Activated B cell treated with CpG ODN at 0.5 μM for 24 hours (primary cell): Measurements from ENCODE around the gene ERGIC3. TPM values are rescaled to one million over a fixed set of nuclear protein-coding genes. Genes with fewer than 3 reads are reported as not detected.

Source experiments
- ATAC-seq: fragments of 200-7000 bp; cut with Tn5 transposase; one replicate; pipeline ENCODE4 v1.10.0; 2021; ENCODE audit warnings: low read depth, mild to moderate bottlenecking, moderate library complexity
- CTCF ChIA-PET: fragments of 350-600 bp; sonication (Branson Sonifier 250); formaldehyde crosslinking; loops from one replicate; lab custom pipeline; 2021; ENCODE audit warnings: antibody characterized with exemption; lab: Charles Lee
- POLR2A ChIA-PET: fragments of 350-600 bp; sonication (Branson Sonifier 250); formaldehyde crosslinking; loops from one replicate; lab custom pipeline; 2021; ENCODE audit warnings: antibody characterized with exemption; lab: Charles Lee
- DNase-seq: peaks from one replicate; pipeline ENCODE4 v3.0.0; 2022
- H3K27ac Mint-ChIP-seq: one replicate; pipeline ENCODE4 v1.8.0; 2020; ENCODE audit warnings: mixed read lengths
- H3K27me3 Mint-ChIP-seq: one replicate; pipeline ENCODE4 v1.8.0; 2021; ENCODE audit warnings: mixed read lengths
- H3K36me3 Mint-ChIP-seq: one replicate; pipeline ENCODE4 v1.8.0; 2021; ENCODE audit warnings: low read depth, mixed read lengths
- H3K4me1 Mint-ChIP-seq: one replicate; pipeline ENCODE4 v1.8.0; 2021; ENCODE audit warnings: mixed read lengths
- H3K4me3 Mint-ChIP-seq: one replicate; pipeline ENCODE4 v1.8.0; 2020; ENCODE audit warnings: mild to moderate bottlenecking, mixed read lengths
- H3K9me3 Mint-ChIP-seq: one replicate; pipeline ENCODE4 v1.8.0; 2020; ENCODE audit warnings: mixed read lengths
- CTCF ChIP-seq: fragments of 200-600 bp; IDR thresholded peaks from one replicate; pipeline ENCODE4 v1.8.0; 2022; ENCODE audit warnings: antibody characterized with exemption, mild to moderate bottlenecking
- intact Hi-C: fragments of 100-400 bp; cut with micrococcal nuclease; formaldehyde crosslinking; loops from one replicate; pipeline ENCODE4 v1.15.1; 2024
- total RNA-seq: library from RNA; stranded (reverse); gene quantifications from 2 replicates; pipeline ENCODE4 v1.2.3, GENCODE V29; 2022

The ERGIC3 gene
- total RNA-seq, 1 donor from 2014 or later, result 183 TPM

GRCh38 chr20:35556871-35557270, 15.0 kb downstream of the ERGIC3 start:
- no peak for TF ChIP-seq CTCF
- POLR2A ChIA-PET, result no interaction called here
- no peaks in the 10 kb centered on the region for H3K9me3 Mint-ChIP-seq
- H3K4me3 Mint-ChIP-seq, result no peak overlapping the region
- H3K36me3 Mint-ChIP-seq, result peaks cover 47% of the 10 kb centered on the region
- ATAC-seq (no peak), DNase-seq (no peak)
- no peaks in the 10 kb centered on the region for H3K4me1 Mint-ChIP-seq
- H3K27me3 Mint-ChIP-seq, result no peaks in the 10 kb centered on the region
- intact Hi-C loops, result no loop called here
- H3K27ac Mint-ChIP-seq, result no peak overlapping the region
- CTCF ChIA-PET, result no interaction called here

DNA sequence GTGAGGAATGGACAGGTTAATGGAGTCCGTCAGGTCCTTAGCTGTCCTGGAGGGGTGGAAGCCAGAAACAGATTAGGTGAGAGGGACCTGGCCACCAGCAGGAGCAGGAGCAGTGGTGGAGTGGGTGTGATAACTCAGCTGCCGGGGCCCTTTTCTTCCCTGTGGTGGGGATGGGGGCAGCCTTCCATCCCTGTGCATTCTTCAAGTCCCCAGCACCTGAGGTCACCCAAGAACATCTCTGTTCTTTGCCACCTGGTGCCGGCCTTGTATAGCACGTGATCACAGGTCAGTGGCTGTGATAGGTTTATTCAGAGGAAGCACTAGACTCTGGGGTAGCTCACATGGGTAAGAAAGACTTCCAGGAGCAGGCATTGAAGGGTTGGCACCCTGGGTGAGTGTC, 16.6 kb downstream of the ERGIC3 start:
- Mint-ChIP-seq H3K36me3 (peaks cover 47% of the 10 kb centered on the region), H3K4me1 (no peaks in the 10 kb centered on the region), H3K4me3 (no peak overlapping the region), H3K27ac (no peak overlapping the region), H3K9me3 (no peaks in the 10 kb centered on the region), H3K27me3 (no peaks in the 10 kb centered on the region)
- CTCF ChIA-PET, result interaction anchor here (0.8 kb wide), 1 partner anchor 11 kb away, joined by 3 read pairs; no protein-coding TSS in a partner anchor
- intact Hi-C loops, result no loop called here
- no peak for ATAC-seq
- no peak for TF ChIP-seq CTCF
- DNase-seq, result no peak
- POLR2A ChIA-PET, result no interaction called here

- Mint-ChIP-seq H3K27ac (no peak overlapping the region), H3K9me3 (no peaks in the 10 kb centered on the region), H3K27me3 (no peaks in the 10 kb centered on the region), H3K4me3 (no peak overlapping the region), H3K36me3 (peaks cover 44% of the 10 kb centered on the region), H3K4me1 (no peaks in the 10 kb centered on the region)
- TF ChIP-seq CTCF, result no peak
- intact Hi-C loops, result no loop called here
- no peak for ATAC-seq
- POLR2A ChIA-PET, result no interaction called here
- CTCF ChIA-PET, result no interaction called here
- no peak for DNase-seq
Observed at GRCh38 chr20:35559042-35559693, 17.3 kb downstream of the ERGIC3 start.

- TF ChIP-seq CTCF, result no peak
- CTCF ChIA-PET, result no interaction called here
- Mint-ChIP-seq H3K4me1 (no peaks in the 10 kb centered on the region), H3K4me3 (no peak overlapping the region), H3K27me3 (no peaks in the 10 kb centered on the region), H3K36me3 (peaks cover 34% of the 10 kb centered on the region), H3K27ac (no peak overlapping the region), H3K9me3 (no peaks in the 10 kb centered on the region)
- POLR2A ChIA-PET, result no interaction called here
- intact Hi-C loops, result no loop called here
- DNase-seq, result no peak
- ATAC-seq, result no peak
Observed at GRCh38 chr20:35560105-35560511, 18.2 kb downstream of the ERGIC3 start.

DNA sequence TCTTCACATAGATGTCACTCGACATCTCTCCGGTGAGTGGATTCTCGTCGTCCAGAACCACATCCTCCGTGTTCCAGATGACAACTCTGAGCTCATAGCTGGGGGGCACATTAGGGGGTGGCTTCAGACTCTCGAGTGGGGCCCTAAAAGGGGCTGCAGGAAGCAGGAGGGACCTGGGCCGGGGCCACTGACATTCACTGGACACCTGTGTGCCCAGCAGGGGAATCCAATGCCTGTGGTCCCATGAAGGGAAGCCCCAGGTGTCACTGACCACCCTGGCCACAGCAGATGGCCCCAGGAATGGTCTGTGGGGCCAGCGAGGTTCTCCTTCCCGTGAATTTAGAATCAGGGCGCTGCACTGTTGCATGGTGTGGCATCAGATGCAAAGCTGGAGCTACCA, 18.7 kb downstream of the ERGIC3 start:
- Mint-ChIP-seq H3K27ac (no peak overlapping the region), H3K36me3 (peaks cover 30% of the 10 kb centered on the region), H3K27me3 (no peaks in the 10 kb centered on the region), H3K4me3 (no peak overlapping the region), H3K9me3 (no peaks in the 10 kb centered on the region), H3K4me1 (no peaks in the 10 kb centered on the region)
- ATAC-seq, result no peak
- POLR2A ChIA-PET, result no interaction called here
- DNase-seq, result no peak
- TF ChIP-seq CTCF, result no peak
- intact Hi-C loops, result no loop called here
- CTCF ChIA-PET, result no interaction called here
